Mucosa of gallbladder (tissue), 1 donor: ENCODE measurements around the gene NEK6. TPM values are rescaled to one million over a fixed set of nuclear protein-coding genes. Genes with fewer than 3 reads are reported as not detected.
A peak's percentile ranks its signal among the peaks of the same experiment; 100 is the strongest.

Experiments
- DNase-seq: peaks from one replicate; pipeline ENCODE4 v3.0.0-alpha.2; 2020; ENCODE audit warnings: low spot score
- total RNA-seq: library from RNA; stranded (reverse); gene quantifications from one replicate; pipeline ENCODE4 v1.2.1, GENCODE V29; 2021
- donor health status: DM: no; HTN: no; CAD: no.

Gene NEK6
- total RNA-seq, 1 donor from 2014 or later: 96.7 TPM

GRCh38 chr9:124261736-124262648, 4.2 kb downstream of the NEK6 start:
- no peak for DNase-seq

- no peak for DNase-seq
These were observed 4.9 kb downstream of the NEK6 start for GRCh38 chr9:124262649-124262972.

- DNase-seq: no peak
These were observed 5.5 kb downstream of the NEK6 start for GRCh38 chr9:124263213-124263612.

DNA sequence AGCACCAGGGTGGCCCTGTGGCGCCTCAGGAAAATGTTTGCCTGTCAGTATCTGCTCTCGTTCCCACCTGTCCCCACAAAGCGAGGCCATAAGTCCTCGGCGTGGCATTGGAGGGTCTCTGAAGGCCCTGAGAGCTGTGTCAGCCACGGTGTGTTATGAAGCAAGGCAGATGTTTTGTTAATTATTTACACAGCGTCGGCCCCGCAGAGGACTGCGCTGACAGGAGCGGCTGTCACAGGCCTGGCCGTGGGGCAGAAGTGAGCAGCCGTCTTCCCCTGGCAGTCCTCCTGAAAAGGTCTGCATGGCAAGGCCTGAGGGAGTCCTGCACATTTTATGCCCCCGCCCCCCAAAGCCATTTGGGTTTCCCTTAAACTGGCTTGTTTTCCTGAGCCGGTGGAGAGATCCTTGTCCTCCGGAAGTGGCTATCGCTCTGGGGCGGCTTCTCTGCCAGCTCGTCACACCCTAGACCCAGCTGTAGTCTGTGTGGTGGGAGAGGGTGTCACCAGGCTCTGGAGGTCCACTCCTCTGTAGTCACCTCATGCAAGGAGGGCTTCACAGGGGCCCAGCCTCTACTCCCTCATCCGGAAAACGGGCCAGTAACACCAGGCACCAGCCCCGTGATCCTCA, 6.2 kb downstream of the NEK6 start:
- no peak for DNase-seq

- no peak for DNase-seq
These were observed 7.1 kb downstream of the NEK6 start for GRCh38 chr9:124264823-124265233.

DNA sequence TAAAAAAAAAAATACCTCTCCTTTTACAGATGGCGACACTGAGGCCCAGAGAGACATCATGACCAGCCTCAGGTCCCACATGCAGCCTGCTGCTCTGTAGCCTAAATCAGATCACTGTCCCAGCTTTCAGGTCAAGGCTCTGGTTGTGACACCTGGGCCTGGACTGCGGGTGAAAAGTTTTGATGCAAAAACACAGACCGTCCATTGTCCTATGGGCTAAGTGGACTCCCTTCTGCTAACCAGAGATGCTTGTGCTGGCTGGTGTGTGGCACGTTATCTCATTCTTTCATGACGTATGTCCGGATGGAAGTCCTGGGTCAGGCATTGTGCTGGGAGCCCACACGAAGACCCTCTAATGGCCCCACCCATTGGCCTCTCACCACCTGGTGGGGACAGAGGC, 7.8 kb downstream of the NEK6 start:
- DNase-seq: no peak

- no peak for DNase-seq
These were observed 8.5 kb downstream of the NEK6 start for GRCh38 chr9:124266139-124266825.

DNA sequence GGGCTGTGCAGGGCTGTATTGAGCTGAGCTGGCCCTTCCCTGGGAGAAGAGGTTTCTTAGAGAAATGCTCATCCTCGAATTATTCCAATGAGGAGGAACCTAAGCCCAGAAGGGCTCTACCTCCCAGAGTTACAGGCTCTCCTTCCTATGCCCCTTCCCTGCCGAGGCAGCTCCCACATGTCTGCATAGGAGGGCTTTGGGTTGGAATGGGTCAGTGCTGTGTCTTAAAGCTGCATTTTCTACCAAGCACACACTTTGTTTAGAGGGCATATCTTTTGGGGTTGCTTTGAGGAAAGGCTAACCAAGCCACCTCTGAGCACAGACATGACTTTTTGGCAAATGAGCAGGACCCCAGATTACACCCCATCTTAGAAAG, 9.1 kb downstream of the NEK6 start:
- DNase-seq: no peak

- DNase-seq: peak; percentile 87
These were observed 9.6 kb downstream of the NEK6 start for GRCh38 chr9:124267271-124267807.

- DNase-seq: no peak
These were observed 10.5 kb downstream of the NEK6 start for GRCh38 chr9:124268248-124268647.

DNA sequence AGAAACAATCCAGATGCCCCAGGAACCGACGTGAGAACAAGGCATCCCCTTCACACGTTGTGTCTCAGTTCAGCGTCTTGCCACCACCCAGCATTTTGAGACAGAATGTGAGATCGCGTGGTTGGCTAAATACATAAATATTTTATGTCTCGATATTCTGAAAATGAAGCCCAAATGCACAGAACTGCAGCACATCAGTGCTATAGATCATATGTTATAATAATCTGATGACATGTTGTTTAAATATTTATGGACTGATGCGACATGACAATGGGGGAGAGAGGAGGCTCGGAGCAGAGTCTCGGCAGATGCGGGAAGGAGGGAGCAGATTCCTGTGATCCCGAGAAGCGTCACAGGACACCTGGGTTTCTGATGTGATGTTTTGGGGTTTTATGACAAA, 10.9 kb downstream of the NEK6 start:
- DNase-seq: no peak

DNA sequence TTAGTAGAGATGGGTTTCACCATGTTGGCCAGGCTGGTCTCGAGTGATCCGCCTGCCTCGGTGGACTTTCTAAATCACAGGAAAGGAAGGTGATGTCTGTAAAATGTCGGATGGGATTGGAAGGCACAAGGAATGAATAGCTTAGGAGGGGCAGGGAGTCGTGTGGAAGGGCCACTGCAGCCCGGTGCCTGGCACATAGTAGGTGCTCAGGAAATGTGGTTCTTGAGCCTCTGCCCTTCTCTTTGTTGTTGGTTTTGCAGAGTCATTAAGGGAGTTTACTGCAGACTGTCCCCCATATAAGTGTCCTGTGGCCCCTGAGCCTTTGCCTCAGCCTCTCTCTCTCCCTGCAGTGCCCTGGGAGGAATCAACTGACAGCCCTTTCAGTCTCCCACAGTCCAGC, 11.8 kb downstream of the NEK6 start:
- DNase-seq: no peak

- peak; percentile 81 for DNase-seq
These were observed 13.0 kb downstream of the NEK6 start for GRCh38 chr9:124270504-124271335.

DNA sequence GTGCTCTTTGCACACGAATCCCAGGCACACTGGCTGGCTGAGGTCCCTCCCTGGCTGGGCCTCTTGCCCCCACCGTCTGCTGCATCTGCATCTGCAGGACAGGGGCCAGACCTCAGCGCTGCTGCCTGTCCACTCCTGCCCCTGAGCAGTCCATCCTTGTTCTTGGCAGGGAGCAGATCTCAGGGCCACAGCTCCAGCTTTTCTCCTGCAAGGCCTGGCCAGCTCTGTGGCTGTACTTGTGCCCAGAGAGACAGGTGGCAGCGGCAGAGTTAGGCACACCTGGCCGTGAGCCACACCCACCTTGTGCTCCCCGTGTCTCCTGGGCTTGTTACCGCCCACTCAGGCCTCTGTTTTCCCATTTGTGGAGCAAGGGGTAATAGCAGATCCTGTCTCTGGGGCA, 13.9 kb downstream of the NEK6 start:
- DNase-seq: no peak

DNA sequence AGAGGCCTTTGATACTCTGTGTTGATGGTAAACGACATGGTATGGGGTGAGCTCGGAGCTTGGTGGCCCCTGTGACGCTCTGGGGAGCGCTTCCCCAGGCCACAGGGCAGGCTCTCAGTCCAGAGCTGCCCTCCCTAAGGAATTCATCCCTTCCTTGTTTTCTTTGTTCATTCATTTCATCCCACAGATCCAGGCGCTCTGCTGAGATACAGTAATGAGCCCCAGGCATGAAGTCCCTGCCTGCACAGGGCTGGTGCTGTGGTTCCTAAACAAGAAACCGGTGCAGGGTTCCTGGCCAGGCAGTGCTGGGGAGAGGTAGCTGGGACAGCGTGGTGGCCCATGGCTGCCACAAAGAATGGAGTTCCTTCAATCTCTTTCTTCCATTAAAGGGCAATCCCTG, 14.4 kb downstream of the NEK6 start:
- DNase-seq: no peak

GRCh38 chr9:124272979-124273378, 15.2 kb downstream of the NEK6 start:
- DNase-seq: no peak

- DNase-seq: no peak
These were observed 15.8 kb downstream of the NEK6 start for GRCh38 chr9:124273427-124274160.

GRCh38 chr9:124274226-124274625, 16.5 kb downstream of the NEK6 start:
- DNase-seq: no peak

GRCh38 chr9:124274738-124275137, 17.0 kb downstream of the NEK6 start:
- DNase-seq: no peak

- DNase-seq: no peak
These were observed 19.7 kb downstream of the NEK6 start for GRCh38 chr9:124277420-124277819.

DNA sequence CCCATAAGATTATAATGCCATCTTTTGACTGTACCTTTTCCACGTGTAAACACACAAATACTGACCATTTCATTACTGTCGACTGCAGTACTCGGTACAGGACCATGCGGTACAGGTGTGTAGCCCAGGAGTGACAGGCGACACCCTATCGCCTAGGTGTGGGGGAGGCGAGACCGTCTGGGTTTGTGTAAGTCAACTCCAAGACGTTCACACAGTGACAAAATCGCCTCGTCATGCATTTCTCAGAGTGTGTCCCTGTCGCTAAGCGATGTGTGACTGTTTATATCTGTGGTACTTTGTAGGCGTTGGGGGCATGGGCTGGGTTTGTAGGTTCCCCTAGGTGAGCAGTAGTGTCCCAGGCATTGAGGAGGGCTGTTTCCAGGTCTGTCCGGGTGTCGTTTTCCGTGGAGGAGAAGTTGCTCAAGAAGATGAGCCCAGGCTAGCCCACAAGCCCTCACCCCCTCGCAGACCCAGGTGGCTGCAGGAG, 20.3 kb downstream of the NEK6 start:
- DNase-seq: no peak
